GM19099 (cell line): ENCODE data around the gene CHAD.

Source experiments
- POLR2A ChIP-seq: IDR thresholded peaks from 3 replicates; pipeline ENCODE4 v1.6.1; 2011; ENCODE audit warnings: low read depth; ENCODE audit not compliant: insufficient read length; ENCODE audit errors: extremely low read depth

CHAD gene

GRCh38 chr17:50481648-50482047, 13.0 kb upstream of the CHAD start:
- TF ChIP-seq POLR2A = no peak

- no peak for TF ChIP-seq POLR2A
These were observed 12.3 kb upstream of the CHAD start for GRCh38 chr17:50480854-50481490.

- no peak for TF ChIP-seq POLR2A
These were observed 11.6 kb upstream of the CHAD start for GRCh38 chr17:50480142-50480764.

GRCh38 chr17:50479522-50480141, 11.0 kb upstream of the CHAD start:
- TF ChIP-seq POLR2A = no peak

DNA sequence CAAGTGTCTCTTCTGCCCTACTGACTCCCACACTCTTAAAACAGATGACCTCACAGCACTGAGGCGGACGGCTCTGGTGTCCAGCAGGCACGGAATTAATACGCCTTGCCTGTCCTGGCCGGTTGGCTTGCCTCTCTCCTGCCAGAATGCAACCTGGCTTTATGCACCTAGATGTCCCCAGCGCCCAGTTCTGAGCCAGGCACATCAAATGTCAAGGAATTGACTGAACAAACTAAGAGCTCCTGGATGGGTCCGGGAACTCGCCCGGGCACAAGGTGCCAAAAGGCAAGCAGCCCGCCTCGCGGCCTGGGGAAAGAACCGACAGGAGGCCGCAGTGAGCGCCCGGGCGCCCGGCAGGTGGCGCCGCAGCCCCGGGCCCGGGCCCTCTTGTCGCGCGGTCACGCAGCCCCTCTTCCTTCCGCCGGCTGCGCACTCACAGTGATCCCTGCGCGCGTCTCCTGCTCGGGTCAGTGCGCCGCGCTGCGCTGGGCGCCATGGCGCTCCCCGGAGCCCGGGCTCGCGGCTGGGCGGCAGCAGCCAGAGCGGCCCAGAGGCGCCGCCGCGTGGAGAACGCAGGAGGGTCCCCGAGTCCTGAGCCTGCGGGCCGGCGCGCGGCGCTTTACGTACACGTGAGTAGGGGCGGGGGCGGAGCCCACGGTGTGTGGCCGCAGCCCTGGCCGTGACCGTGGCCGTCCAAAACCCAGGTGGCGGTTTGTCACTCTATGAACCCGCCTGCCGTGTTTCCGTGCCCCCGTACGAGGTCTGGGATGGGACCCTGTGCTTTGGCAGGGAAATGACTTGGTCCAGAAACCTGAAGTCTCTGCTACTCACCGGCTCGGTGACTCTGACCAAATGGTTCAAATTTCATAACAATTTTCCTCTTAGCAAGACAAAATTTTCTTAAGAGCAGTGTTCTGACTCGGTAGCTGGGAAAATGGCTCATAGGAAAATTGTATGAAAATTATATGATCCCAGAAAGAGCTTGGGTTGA, 10.0 kb upstream of the CHAD start, which contains the start of gene RSAD1:
RSAD1 (plus strand) TSS at position 470 of the 991 bp plus-strand sequence; CDS start at position 495, 25 bp downstream.
- peak; percentile 96 for TF ChIP-seq POLR2A

- TF ChIP-seq POLR2A = no peak
These were observed 9.3 kb upstream of the CHAD start for GRCh38 chr17:50477976-50478375.

GRCh38 chr17:50476545-50477315, 8.1 kb upstream of the CHAD start:
- TF ChIP-seq POLR2A = no peak

GRCh38 chr17:50475362-50475761, 6.7 kb upstream of the CHAD start:
- no peak for TF ChIP-seq POLR2A

- TF ChIP-seq POLR2A = no peak
These were observed 5.8 kb upstream of the CHAD start for GRCh38 chr17:50474523-50474922.

- TF ChIP-seq POLR2A = no peak
These were observed 5.2 kb upstream of the CHAD start for GRCh38 chr17:50473901-50474300.

DNA sequence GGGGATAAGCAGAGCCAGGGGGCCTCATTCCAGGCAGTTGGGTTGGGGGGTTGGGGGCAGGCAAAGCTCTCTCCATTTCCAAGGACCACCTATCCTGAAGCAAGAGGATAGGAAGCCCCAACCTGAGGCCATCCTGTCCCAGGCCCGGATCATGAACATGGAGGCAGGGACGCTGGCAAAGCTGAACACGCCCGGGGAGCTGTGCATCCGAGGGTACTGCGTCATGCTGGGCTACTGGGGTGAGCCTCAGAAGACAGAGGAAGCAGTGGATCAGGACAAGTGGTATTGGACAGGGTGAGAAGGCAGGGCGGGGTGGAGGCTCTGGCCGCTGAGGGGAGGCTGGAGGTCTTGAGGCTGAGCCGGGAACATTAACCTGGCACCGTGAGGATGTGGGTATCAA, 3.6 kb upstream of the CHAD start:
- no peak for TF ChIP-seq POLR2A

- no peak for TF ChIP-seq POLR2A
These were observed 2.6 kb upstream of the CHAD start for GRCh38 chr17:50471009-50471905.

DNA sequence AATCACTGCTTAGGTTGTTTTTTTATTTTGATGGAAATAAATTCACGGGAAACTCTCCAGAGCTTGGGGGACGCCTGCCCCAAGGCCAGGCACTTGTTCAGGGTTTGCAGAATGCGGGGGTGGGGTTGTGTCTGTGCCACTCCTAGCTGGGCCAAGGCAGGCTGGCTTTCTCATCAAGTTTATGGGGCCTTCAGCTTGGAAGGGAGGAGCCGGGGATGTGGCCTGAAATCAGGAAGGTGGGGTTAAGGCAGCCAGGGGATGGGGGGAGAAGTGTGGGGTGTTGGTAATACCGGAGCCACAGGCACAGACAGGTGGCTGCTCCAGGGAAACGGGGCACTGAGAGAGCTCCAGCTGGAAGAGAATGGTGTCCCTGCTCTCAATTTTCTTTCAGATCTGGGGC, 1.7 kb upstream of the CHAD start:
- TF ChIP-seq POLR2A = no peak

- TF ChIP-seq POLR2A = no peak
These were observed 1.1 kb upstream of the CHAD start for GRCh38 chr17:50469671-50470305.
